Esophagus squamous epithelium (tissue), 4 donors: ENCODE results near the gene HYAL3.

Experiments
- POLR2A ChIP-seq, 4 donors: fragments of 450-650 bp; IDR thresholded peaks; one replicate each; pipeline ENCODE4 v1.6.1; 2017; ENCODE audit warnings: antibody characterized with exemption in 4 of 4, mild to moderate bottlenecking in 4 of 4, moderate library complexity in 3 of 4
- TF ChIP-seq, protein P1 (sequence below), 6 experiments: fragments of 450-650 bp in 4 of 6; fragments of 200-600 bp in 2 of 6; sonication (generic) in 2 of 6; IDR thresholded peaks; one replicate each; pipeline ENCODE4 v1.5.1; 2016 to 2019; ENCODE audit warnings: antibody characterized with exemption in 6 of 6, mild to moderate bottlenecking in 4 of 6, moderate library complexity in 4 of 6

DNA sequence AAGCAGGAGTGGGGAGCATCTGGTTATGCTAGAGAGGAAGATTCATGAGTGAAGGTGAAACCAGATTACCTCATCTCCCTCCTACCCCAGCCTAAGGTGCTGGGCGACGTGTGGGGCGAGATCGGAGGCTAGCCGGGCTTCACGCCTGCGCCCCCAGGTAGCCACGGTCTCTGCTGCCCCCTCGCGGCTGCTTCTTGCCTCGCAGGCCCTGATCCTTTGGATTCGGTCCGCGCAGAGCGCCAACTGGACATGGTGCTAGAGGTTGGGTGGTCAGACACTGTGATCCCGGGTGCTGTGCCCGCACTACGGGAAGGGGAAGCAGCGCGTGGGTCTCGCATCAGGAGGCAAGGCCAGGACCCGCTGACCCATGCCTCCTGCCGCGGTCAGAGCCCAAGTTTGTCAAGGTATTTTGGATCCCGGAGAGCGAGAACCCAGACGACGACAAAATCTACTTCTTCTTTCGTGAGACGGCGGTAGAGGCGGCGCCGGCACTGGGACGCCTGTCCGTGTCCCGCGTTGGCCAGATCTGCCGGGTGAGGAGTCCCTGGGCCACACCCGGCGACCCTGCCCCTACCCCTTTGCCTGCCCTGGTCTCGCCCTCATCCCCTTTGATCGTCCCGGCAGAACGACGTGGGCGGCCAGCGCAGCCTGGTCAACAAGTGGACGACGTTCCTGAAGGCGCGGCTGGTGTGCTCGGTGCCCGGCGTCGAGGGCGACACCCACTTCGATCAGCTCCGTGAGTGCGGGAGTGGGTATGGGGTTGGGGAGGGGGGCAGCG lies 26.1 kb downstream of the HYAL3 start:
- TF ChIP-seq, protein P1, sequence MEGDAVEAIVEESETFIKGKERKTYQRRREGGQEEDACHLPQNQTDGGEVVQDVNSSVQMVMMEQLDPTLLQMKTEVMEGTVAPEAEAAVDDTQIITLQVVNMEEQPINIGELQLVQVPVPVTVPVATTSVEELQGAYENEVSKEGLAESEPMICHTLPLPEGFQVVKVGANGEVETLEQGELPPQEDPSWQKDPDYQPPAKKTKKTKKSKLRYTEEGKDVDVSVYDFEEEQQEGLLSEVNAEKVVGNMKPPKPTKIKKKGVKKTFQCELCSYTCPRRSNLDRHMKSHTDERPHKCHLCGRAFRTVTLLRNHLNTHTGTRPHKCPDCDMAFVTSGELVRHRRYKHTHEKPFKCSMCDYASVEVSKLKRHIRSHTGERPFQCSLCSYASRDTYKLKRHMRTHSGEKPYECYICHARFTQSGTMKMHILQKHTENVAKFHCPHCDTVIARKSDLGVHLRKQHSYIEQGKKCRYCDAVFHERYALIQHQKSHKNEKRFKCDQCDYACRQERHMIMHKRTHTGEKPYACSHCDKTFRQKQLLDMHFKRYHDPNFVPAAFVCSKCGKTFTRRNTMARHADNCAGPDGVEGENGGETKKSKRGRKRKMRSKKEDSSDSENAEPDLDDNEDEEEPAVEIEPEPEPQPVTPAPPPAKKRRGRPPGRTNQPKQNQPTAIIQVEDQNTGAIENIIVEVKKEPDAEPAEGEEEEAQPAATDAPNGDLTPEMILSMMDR (IDR thresholded peaks at IDR 0.05), result peak; percentile 97 to 100 (median 99)
- TF ChIP-seq POLR2A (IDR thresholded peaks at IDR 0.05), result no peak
